GM12878 (cell line): Measurements from ENCODE around the gene VEZF1. TPM values are rescaled to one million over a fixed set of nuclear protein-coding genes. Genes with fewer than 3 reads are reported as not detected.

Source experiments
- ATAC-seq: fragments of 200-7000 bp; cut with Tn5 transposase; 3 replicates; pipeline ENCODE4 v1.9.1; 2020; ENCODE audit warnings: mild to moderate bottlenecking, moderate library complexity
- BruUV-seq: library from RNA; stranded (reverse); fragments of 400-500 nt; replicated peaks from 2 replicates; lab custom pipeline; 2021; lab: Mats Ljungman, UMichigan
- CTCF ChIA-PET: fragments of 300-600 bp; sonication (Branson Sonifier 250); formaldehyde crosslinking; extraction: SDS; loops from one replicate; lab custom pipeline; 2021; ENCODE audit warnings: inconsistent platforms; lab: Yijun Ruan, JAX
- POLR2A ChIA-PET: fragments of 350-600 bp; formaldehyde crosslinking; extraction: SDS; loops from one replicate; lab custom pipeline; 2021; ENCODE audit warnings: inconsistent platforms; lab: Charles Lee
- RAD21 ChIA-PET: fragments of 300-600 bp; sonication (Branson Sonifier 250); formaldehyde crosslinking; loops from one replicate; lab custom pipeline; 2023; ENCODE audit warnings: antibody characterized with exemption; ENCODE audit not compliant: unreplicated experiment; lab: Charles Lee
- SMC1A ChIA-PET: fragments of 300-600 bp; sonication (Branson Sonifier 250); formaldehyde crosslinking; loops from one replicate; lab custom pipeline; 2023; ENCODE audit not compliant: unreplicated experiment, uncharacterized antibody; lab: Charles Lee
- DNase-seq: peaks from one replicate; pipeline ENCODE4 v3.0.0-alpha.2; 2011; ENCODE audit warnings: low read depth, low spot score
- FAIRE-seq: peaks from 3 replicates; lab custom pipeline; 2011; peaks lifted over from hg19 to GRCh38; lab: Jason Lieb, UNC
- H2AFZ ChIP-seq: 2 replicates; pipeline ENCODE4 v1.6.0; 2011; ENCODE audit warnings: low read depth, low read length, control low read depth; ENCODE audit not compliant: control insufficient read depth
- H3K27ac ChIP-seq: 2 replicates; pipeline ENCODE4 v1.5.1; 2011; ENCODE audit warnings: control low read depth; ENCODE audit not compliant: control insufficient read depth, insufficient read depth
- H3K27me3 ChIP-seq, 2 experiments: replicated peaks in 1 of 2; 2 replicates each; pipeline versions ENCODE4 v1.6.0 to v1.6.1; 2011; ENCODE audit warnings: low read length in 1 of 2; ENCODE audit not compliant: control insufficient read depth in 2 of 2, insufficient read depth in 2 of 2
- H3K36me3 ChIP-seq, 2 experiments: 2 replicates each; pipeline ENCODE4 v1.5.1; 2011; ENCODE audit warnings: low read length in 1 of 2; ENCODE audit not compliant: control insufficient read depth in 2 of 2, insufficient read depth in 2 of 2
- H3K4me1 ChIP-seq: 2 replicates; pipeline ENCODE4 v1.6.1; 2011; ENCODE audit warnings: mild to moderate bottlenecking, low read length, moderate library complexity, mixed read lengths; ENCODE audit not compliant: control insufficient read depth, insufficient read depth
- H3K4me2 ChIP-seq: 2 replicates; pipeline ENCODE4 v1.6.0; 2011; ENCODE audit warnings: control low read depth; ENCODE audit not compliant: control insufficient read depth, insufficient read depth
- H3K4me3 ChIP-seq: fragments of 200-600 bp; sonication (generic); 2 replicates; pipeline ENCODE4 v1.5.1; 2016
- H3K79me2 ChIP-seq: 2 replicates; pipeline ENCODE4 v1.6.0; 2011; ENCODE audit warnings: low read length; ENCODE audit not compliant: control insufficient read depth, insufficient read depth
- H3K9ac ChIP-seq: 2 replicates; pipeline ENCODE4 v1.8.0; 2011; ENCODE audit warnings: low read length, control low read depth, mixed read lengths; ENCODE audit not compliant: control insufficient read depth, insufficient read depth
- H3K9me3 ChIP-seq: replicated peaks from 3 replicates; pipeline ENCODE4 v1.5.1; 2011; ENCODE audit warnings: mild to moderate bottlenecking, low read length; ENCODE audit not compliant: control insufficient read depth, insufficient read depth
- H4K20me1 ChIP-seq: 2 replicates; pipeline ENCODE4 v1.6.0; 2011; ENCODE audit not compliant: control insufficient read depth, insufficient read depth
- CEBPB ChIP-seq, 2 experiments: fragments of 150-350 bp in 1 of 2; IDR thresholded peaks; 2 replicates each; pipeline ENCODE4 v1.6.1; 2012 to 2014; ENCODE audit warnings: low read depth in 2 of 2, low read length in 2 of 2, borderline replicate concordance in 1 of 2, inconsistent platforms in 1 of 2
- EGR1 ChIP-seq, 2 experiments: IDR thresholded peaks; 1 replicate in 1 of 2; 2 replicates in 1 of 2; pipeline ENCODE4 v1.6.1; 2011 to 2012; ENCODE audit warnings: low read depth in 2 of 2, low read length in 2 of 2, borderline replicate concordance in 1 of 2, mild to moderate bottlenecking in 1 of 2, moderate library complexity in 1 of 2
- HSF1 ChIP-seq: fragments of 150-350 bp; IDR thresholded peaks from 2 replicates; pipeline ENCODE4 v1.6.1; 2014; ENCODE audit warnings: mild to moderate bottlenecking, low read depth, low read length
- JUNB ChIP-seq: IDR thresholded peaks from 2 replicates; pipeline ENCODE4 v1.6.1; 2016; ENCODE audit warnings: antibody characterized with exemption, mild to moderate bottlenecking
- NFXL1 ChIP-seq: fragments of 450-650 bp; IDR thresholded peaks from 2 replicates; pipeline ENCODE4 v1.6.1; 2017; ENCODE audit warnings: antibody characterized with exemption, mild to moderate bottlenecking, borderline replicate concordance
- PBX3 ChIP-seq: IDR thresholded peaks from 2 replicates; pipeline ENCODE4 v1.6.1; 2011; ENCODE audit warnings: mild to moderate bottlenecking, low read depth, low read length, moderate library complexity; ENCODE audit not compliant: insufficient replicate concordance
- RBBP5 ChIP-seq: fragments of 200-600 bp; sonication (generic); conservative IDR thresholded peaks from 2 replicates; pipeline ENCODE4 v1.6.1; 2016
- RCOR1 ChIP-seq: conservative IDR thresholded peaks from 2 replicates; pipeline ENCODE4 v1.6.1; 2012; ENCODE audit warnings: low read depth, low read length, improper control_type of control experiment
- SIN3A ChIP-seq: IDR thresholded peaks from 2 replicates; pipeline ENCODE4 v1.6.1; 2012; ENCODE audit warnings: low read depth, low read length, improper control_type of control experiment
- SUZ12 ChIP-seq: fragments of 200-600 bp; sonication (generic); IDR thresholded peaks from one replicate; pipeline ENCODE4 v1.6.1; 2018; ENCODE audit warnings: antibody characterized with exemption, mild to moderate bottlenecking; ENCODE audit not compliant: unreplicated experiment
- USF1 ChIP-seq: IDR thresholded peaks from 2 replicates; pipeline ENCODE4 v1.6.1; 2011; ENCODE audit warnings: borderline replicate concordance, low read depth, mild to moderate bottlenecking, moderate library complexity, mixed read lengths, low read length; ENCODE audit not compliant: insufficient read depth; ENCODE audit errors: extremely low read length
- WGBS: methylation state at CpG from one replicate; pipeline ENCODE4 v1.1.6; 2016; ENCODE audit warnings: low lambda C conversion rate; ENCODE audit not compliant: insufficient replicate concordance, insufficient coverage; ENCODE audit errors: missing lambda C conversion rate; 5-methylcytosine and 5-hydroxymethylcytosine counted together
- in situ Hi-C: fragments of 300-500 bp; cut with MboI; formaldehyde crosslinking; loops from 9 replicates; pipeline ENCODE4 v1.14.3; 2018; ENCODE audit warnings: mixed read lengths
- intact Hi-C: fragments of 100-400 bp; cut with micrococcal nuclease; formaldehyde crosslinking; loops from one replicate; pipeline ENCODE4 v1.14.2; 2022; ENCODE audit not compliant: unreplicated experiment
- polyA plus RNA-seq, 11 experiments: library from polyadenylated mRNA; depleted of rRNA in 4 of 11; unstranded in 6 of 11; stranded (reverse) in 5 of 11; fragments of >200 nt; fragmentation: Nextera tagmentation in 4 of 11; fragmentation: Illumina TruSeq in 1 of 11; extraction: Ambion mirVana in 4 of 11; extraction: Trizol in 1 of 11; gene quantifications; 1 replicate in 1 of 11; 2 replicates in 10 of 11; pipeline versions ENCODE4 v1.2.1 to v1.2.3, GENCODE V29; 2011 to 2016; ENCODE audit warnings: inconsistent platforms in 2 of 11, missing spikeins in 2 of 11, low read depth in 1 of 11
- total RNA-seq, 4 experiments: library from RNA; depleted of rRNA in 3 of 4; stranded (reverse); fragments of >200 nt in 3 of 4; fragmentation: Illumina TruSeq in 1 of 4; extraction: Trizol in 1 of 4; gene quantifications; 2 replicates each; pipeline versions ENCODE4 v1.2.1 to v1.2.3, GENCODE V29; 2013 to 2021

Gene VEZF1
- total and polyA plus RNA-seq, 10 of the 15 experiments (the other 5 are each of a cell fraction or from before 2014, with no cell fraction given): 9.5 to 28.2 (median 20.3) TPM

GRCh38 chr17:58028578-58028977, 40.5 kb upstream of the VEZF1 start:
- no peaks in the 10 kb centered on the region for H3K9me3 ChIP-seq
- intact Hi-C loops: no loop called here
- no peaks in the 10 kb centered on the region for H4K20me1 ChIP-seq
- no TSS peak for BruUV-seq
- ATAC-seq: no peak
- RAD21 ChIA-PET: interaction anchor here (0.6 kb wide), 1 partner anchor 1007 kb away, joined by 3 read pairs; no protein-coding TSS in a partner anchor
- no peak for TF ChIP-seq EGR1 (IDR thresholded peaks at IDR 0.05; ENCODE audit: borderline replicate concordance in 1 of 2, low read depth in 2 of 2, low read length in 2 of 2)
- no peak for TF ChIP-seq SUZ12
- no peak for TF ChIP-seq JUNB
- no peak for TF ChIP-seq RBBP5
- TF ChIP-seq, all 136 proteins: peak for 0
- Histone ChIP-seq H3K4me2 (no peak overlapping the region), H3K79me2 (no peaks in the 10 kb centered on the region), H3K4me1 (no peaks in the 10 kb centered on the region), H2AFZ (no peak overlapping the region), H3K4me3 (no peak overlapping the region), H3K36me3 (no peaks in the 10 kb centered on the region), H3K9ac (no peak overlapping the region), H3K27me3 (no peaks in the 10 kb centered on the region; a peak in 1 of 4 replicates), H3K27ac (no peak overlapping the region)
- ChIA-PET CTCF (no interaction called here), SMC1A (no interaction called here), POLR2A (no interaction called here)
- FAIRE-seq (no peak), DNase-seq (no peak)
- in situ Hi-C loops: no loop called here

GRCh38 chr17:58020401-58020800, 32.3 kb upstream of the VEZF1 start:
- no peak overlapping the region for H3K9ac ChIP-seq
- no peak overlapping the region for H3K4me2 ChIP-seq
- DNase-seq: no peak
- H3K27me3 ChIP-seq: no peaks in the 10 kb centered on the region
- H3K4me3 ChIP-seq: no peak overlapping the region
- intact Hi-C loops (no loop called here), in situ Hi-C loops (no loop called here)
- no peaks in the 10 kb centered on the region for H3K9me3 ChIP-seq
- no peak for ATAC-seq
- H3K79me2 ChIP-seq: no peaks in the 10 kb centered on the region
- CTCF ChIA-PET: interaction anchor here (1.3 kb wide), 1 partner anchor 35 kb away, joined by 3 read pairs; no protein-coding TSS in a partner anchor
- no peak overlapping the region for H2AFZ ChIP-seq
- SMC1A ChIA-PET: no interaction called here
- no peaks in the 10 kb centered on the region for H3K36me3 ChIP-seq
- POLR2A ChIA-PET: no interaction called here
- H3K4me1 ChIP-seq: no peaks in the 10 kb centered on the region
- WGBS: 28% methylated on average over 9 of the region's 9 CpGs
- FAIRE-seq: no peak
- no peaks in the 10 kb centered on the region for H4K20me1 ChIP-seq
- RAD21 ChIA-PET: no interaction called here
- no peak overlapping the region for H3K27ac ChIP-seq
- BruUV-seq: no TSS peak
- TF ChIP-seq SIN3A (no peak), PBX3 (no peak), USF1 (no peak), NFXL1 (no peak), CEBPB (IDR thresholded peaks at IDR 0.05; ENCODE audit: borderline replicate concordance in 1 of 2, low read depth in 2 of 2, low read length in 2 of 2) (no peak), RCOR1 (no peak), HSF1 (no peak)
